GM10248 (cell line): Measurements from ENCODE around the gene EPS15.
"Not testable (repeated sequence)": the region's sequence is repeated elsewhere in the genome, so short reads cannot be mapped to it uniquely, and the experiment has no call there.

Experiments
- CTCF ChIA-PET: fragments of 300-600 bp; sonication (Branson Sonifier 250); formaldehyde crosslinking; extraction: SDS; loops from one replicate; lab custom pipeline; 2021; ENCODE audit warnings: antibody characterized with exemption; lab: Yijun Ruan, JAX
- POLR2A ChIA-PET: fragments of 350-650 bp; sonication (Branson Sonifier 250); formaldehyde crosslinking; extraction: SDS; loops from one replicate; lab custom pipeline; 2020; ENCODE audit warnings: antibody characterized with exemption; lab: Yijun Ruan, JAX
- DNase-seq: peaks from one replicate; pipeline ENCODE4 v3.0.0; 2012; ENCODE audit errors: extremely low spot score
- TF ChIP-seq, protein P1 (sequence below): IDR thresholded peaks from 2 replicates; pipeline ENCODE4 v1.5.1; 2012; ENCODE audit warnings: mild to moderate bottlenecking, low read depth; ENCODE audit errors: extremely low read depth, missing control alignments, control extremely low read depth

EPS15 gene

DNA sequence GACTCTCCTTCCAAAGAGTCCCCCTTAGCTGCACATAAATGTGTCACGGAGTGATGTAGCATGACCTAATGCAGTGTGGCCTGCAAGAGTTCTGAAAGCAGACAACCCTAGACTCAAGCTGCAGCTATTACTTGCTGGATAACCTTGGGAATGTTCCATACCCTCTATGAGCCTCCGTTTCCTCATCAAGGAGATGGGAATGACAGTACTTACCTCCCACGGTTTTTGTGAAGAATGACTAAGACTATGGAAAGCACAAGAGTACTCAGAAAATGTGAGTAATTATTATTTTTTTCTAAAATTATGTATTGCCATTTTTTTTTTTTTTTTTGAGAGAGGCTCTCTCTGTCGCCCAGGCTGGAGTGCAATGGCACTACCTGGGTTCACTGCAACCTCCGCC lies 191.7 kb downstream of the EPS15 start:
- no peak for DNase-seq
- CTCF ChIA-PET: no interaction called here
- TF ChIP-seq, protein P1, sequence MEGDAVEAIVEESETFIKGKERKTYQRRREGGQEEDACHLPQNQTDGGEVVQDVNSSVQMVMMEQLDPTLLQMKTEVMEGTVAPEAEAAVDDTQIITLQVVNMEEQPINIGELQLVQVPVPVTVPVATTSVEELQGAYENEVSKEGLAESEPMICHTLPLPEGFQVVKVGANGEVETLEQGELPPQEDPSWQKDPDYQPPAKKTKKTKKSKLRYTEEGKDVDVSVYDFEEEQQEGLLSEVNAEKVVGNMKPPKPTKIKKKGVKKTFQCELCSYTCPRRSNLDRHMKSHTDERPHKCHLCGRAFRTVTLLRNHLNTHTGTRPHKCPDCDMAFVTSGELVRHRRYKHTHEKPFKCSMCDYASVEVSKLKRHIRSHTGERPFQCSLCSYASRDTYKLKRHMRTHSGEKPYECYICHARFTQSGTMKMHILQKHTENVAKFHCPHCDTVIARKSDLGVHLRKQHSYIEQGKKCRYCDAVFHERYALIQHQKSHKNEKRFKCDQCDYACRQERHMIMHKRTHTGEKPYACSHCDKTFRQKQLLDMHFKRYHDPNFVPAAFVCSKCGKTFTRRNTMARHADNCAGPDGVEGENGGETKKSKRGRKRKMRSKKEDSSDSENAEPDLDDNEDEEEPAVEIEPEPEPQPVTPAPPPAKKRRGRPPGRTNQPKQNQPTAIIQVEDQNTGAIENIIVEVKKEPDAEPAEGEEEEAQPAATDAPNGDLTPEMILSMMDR: no peak
- POLR2A ChIA-PET: no interaction called here

DNA sequence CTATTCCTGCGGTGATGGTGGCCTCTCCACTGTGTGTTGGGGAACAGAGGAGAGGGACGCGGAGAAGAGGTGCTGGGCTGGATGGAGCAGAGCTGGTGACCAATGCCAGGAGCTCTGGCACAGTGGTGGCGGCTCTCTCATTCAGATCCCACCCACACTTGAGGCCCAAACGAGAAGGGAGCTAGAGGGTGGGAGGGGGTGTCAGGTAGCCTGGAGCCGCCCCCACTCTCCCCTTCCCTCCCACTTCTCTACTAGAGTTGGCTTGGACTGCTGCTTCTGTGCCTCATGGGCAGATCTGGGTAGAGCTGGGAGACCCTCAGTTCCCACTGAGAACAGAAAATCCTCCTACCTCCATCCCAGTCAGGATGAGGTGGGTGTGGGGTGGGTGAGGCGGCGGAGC lies 192.2 kb downstream of the EPS15 start:
- ChIA-PET CTCF (no interaction called here), POLR2A (no interaction called here)
- TF ChIP-seq, protein P1: no peak
- DNase-seq: no peak

DNA sequence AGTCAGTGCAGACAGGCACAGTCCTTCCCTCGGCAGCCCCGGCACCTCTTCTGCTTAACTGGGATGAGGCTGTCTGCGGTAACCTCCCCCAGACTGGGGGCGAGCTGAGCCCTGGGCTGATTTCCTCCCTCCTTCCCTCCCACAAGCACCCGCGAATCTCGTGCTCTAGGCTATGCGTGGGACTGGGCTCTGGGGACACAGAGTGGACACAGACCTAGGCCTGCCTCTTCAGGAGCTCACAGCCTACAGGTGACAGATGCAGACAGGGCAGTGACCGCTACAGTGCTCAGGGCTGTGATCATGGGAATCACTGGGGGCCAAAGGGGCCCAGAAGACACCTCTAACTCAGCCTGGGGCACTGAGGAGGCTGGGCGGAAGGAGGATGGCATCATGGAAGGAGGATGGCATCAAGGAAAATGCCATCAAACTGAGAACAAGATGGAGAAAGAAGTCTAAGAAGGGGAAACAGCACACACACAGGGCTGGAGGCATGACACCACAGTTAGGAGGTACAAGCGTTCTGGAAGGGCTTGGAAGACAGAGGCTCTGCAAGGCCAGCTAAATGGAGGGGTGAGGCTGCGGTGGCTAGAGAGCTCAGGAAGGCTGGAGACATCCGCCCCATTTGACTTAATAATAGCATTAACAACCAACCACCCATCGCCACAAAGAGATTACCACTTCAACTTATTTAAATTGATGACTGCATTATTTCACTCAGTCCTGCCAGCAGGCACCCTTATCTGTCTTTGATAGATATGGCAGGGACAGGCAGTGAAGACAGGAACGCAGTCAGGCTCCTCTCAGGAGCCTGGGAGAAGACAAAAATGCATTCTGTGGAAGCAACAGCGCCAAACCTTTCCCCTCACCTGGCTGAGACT lies 192.9 kb downstream of the EPS15 start:
- POLR2A ChIA-PET: no interaction called here
- no peak for DNase-seq
- TF ChIP-seq, protein P1: no peak
- CTCF ChIA-PET: interaction anchor here (1.0 kb wide), 1 partner anchor 16 kb away, joined by 3 read pairs; no protein-coding TSS in a partner anchor

DNA sequence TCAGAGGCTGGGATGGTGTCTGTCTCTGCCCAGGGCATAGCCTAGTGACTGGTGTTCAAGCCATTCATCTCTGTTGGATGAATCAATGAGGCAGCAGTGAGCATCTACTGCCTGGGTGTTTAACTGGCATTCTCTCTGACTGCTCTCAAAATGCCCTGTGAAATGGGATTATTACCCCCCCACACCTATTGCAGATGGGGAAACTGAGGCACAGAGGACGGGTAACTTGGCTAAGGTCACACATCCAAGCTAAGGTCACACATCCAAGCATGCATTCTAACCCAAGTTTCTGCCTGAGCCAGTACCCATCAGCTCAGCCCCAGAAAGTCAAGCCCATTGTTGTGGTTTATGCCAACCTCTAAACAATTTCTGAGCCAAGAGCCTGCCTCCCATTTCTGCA lies 193.7 kb downstream of the EPS15 start:
- TF ChIP-seq, protein P1: no peak
- no peak for DNase-seq
- ChIA-PET POLR2A (no interaction called here), CTCF (interaction anchor here (1.0 kb wide), 1 partner anchor 17 kb away, joined by 3 read pairs; no protein-coding TSS in a partner anchor)

DNA sequence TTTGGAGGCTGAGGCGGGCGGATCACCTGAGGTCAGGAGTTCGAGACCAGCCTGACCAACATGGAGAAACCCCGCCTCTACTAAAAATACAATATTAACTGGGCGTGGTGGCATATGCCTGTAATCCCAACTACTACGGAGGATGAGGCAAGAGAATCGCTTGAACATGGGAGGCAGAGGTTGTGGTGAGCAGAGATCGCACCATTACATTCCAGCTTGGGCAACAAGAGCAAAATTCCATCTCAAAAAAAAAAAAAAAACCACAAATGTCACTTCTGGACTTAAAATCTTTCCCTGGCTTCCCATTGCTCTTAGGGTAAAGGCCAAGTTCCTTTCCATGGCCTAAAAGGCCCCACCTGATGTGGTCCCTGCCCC lies 194.1 kb downstream of the EPS15 start:
- DNase-seq, POLR2A ChIA-PET: not testable (repeated sequence)
- CTCF ChIA-PET: interaction anchor here (1.0 kb wide), 1 partner anchor 17 kb away, joined by 3 read pairs; no protein-coding TSS in a partner anchor

DNA sequence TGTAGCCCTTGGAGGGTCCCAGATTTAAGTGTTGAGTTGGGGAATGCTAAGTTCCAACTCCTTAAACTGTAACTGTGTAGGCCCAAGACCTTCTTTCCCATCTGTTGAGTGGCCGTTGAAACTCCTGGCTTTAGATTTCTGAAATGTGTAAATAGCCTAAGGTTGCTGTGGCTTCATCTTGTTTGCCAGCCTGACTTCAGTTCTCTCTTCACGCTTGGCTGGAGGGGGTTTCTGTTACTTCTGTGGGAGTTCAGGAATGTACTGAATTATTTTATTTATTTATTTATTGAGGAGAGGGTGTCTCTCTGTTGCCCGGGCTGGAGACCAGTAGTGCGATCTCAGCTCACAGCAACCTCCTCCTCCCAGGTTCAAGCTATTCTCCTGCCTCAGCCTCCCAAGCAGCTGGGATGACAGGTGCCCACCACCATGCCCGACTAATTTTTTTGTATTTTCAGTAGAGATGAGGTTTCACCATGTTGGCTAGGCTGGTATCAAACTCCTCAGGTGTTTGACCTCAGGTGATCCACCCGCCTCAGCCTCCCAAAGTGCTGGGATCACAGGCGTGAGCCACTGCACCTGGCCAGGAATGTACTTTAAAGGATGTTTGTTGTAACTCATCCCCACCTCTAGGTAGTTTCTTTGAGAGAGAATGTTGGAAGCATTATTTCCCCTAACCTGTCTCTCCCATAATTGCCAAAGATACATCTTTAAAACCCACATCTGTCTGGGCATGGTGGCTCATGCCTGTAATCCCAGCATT lies 194.6 kb downstream of the EPS15 start:
- POLR2A ChIA-PET: no interaction called here
- no peak for DNase-seq
- TF ChIP-seq, protein P1: no peak
- CTCF ChIA-PET: no interaction called here

DNA sequence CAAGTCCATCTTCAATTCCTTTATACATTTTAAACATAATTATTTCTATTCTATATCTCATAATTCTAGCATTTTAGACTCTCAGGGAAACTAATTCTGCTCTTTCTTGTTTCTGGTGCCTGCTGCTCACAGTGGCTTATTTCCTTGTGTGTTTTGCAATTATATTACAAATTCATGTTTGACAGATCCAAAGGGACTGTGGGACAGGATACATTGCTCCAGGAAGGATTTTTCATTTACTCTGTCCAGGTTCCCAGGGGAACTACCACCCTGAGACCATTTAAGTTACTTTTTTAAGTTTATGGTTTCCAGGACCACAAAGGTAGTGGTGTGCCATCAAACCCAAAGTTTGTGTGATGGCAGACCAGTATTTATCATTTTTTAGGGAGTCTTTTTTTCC lies 195.3 kb downstream of the EPS15 start:
- TF ChIP-seq, protein P1: no peak
- DNase-seq: no peak
- ChIA-PET POLR2A (no interaction called here), CTCF (no interaction called here)
